BLaER1 treated with 17β-estradiol and CSF1 and Interleukin-3, amounts not matched to agents 10 nM and 100 nM (cell line): ENCODE measurements around the gene PLA2G10.
"Not testable (repeated sequence)": the region's sequence is repeated elsewhere in the genome, so short reads cannot be mapped to it uniquely, and the experiment has no call there.

Source experiments
- H3K27ac ChIP-seq, 11 experiments: shearing (Covaris generic); formaldehyde crosslinking; 2 replicates each; pipeline ENCODE4 v1.8.1; 2022
- H3K27me3 ChIP-seq, 11 experiments: shearing (Covaris generic); formaldehyde crosslinking; 2 replicates each; pipeline ENCODE4 v1.8.1; 2022
- H3K36me3 ChIP-seq, 11 experiments: shearing (Covaris generic); formaldehyde crosslinking; 2 replicates each; pipeline ENCODE4 v1.8.1; 2022
- H3K4me1 ChIP-seq, 10 experiments: shearing (Covaris generic); formaldehyde crosslinking; 2 replicates each; pipeline ENCODE4 v1.8.1; 2022
- H3K4me2 ChIP-seq, 11 experiments: shearing (Covaris generic); formaldehyde crosslinking; 2 replicates each; pipeline ENCODE4 v1.8.1; 2022
- H3K4me3 ChIP-seq, 10 experiments: shearing (Covaris generic); formaldehyde crosslinking; 2 replicates each; pipeline ENCODE4 v1.8.1; 2022
- H3K9ac ChIP-seq, 11 experiments: shearing (Covaris generic); formaldehyde crosslinking; 2 replicates each; pipeline ENCODE4 v1.8.1; 2022
- H3K9me3 ChIP-seq, 11 experiments: shearing (Covaris generic); formaldehyde crosslinking; replicated peaks in 1 of 11; 2 replicates each; pipeline ENCODE4 v1.8.1; 2022
- H4K20me1 ChIP-seq, 11 experiments: shearing (Covaris generic); formaldehyde crosslinking; 2 replicates each; pipeline ENCODE4 v1.8.1; 2022

The PLA2G10 gene

GRCh38 chr16:14694129-14694528 is at the start of gene PLA2G10:
Gene PLA2G10, minus strand, starts transcription at chr16:14694308. Its CDS starts 79 bp downstream, at chr16:14694229.
- not testable (repeated sequence) for H4K20me1 ChIP-seq, H3K27ac ChIP-seq, H3K36me3 ChIP-seq, H3K9me3 ChIP-seq, H3K9ac ChIP-seq, H3K4me1 ChIP-seq, H3K4me2 ChIP-seq, H3K4me3 ChIP-seq, H3K27me3 ChIP-seq

- not testable (repeated sequence) for H3K27ac ChIP-seq, H3K4me3 ChIP-seq
These were observed 48.4 kb upstream of the PLA2G10 start, which contains the start of gene NPIPA2 for GRCh38 chr16:14742273-14743128. Gene NPIPA2, plus strand, starts transcription at chr16:14742533. Its CDS starts 5,533 bp downstream, at chr16:14748066.

GRCh38 chr16:14741794-14742193 is 47.7 kb upstream of the PLA2G10 start:
- H3K36me3 ChIP-seq, H3K27me3 ChIP-seq, H3K4me3 ChIP-seq, H4K20me1 ChIP-seq, H3K9ac ChIP-seq, H3K27ac ChIP-seq, H3K9me3 ChIP-seq, H3K4me1 ChIP-seq, H3K4me2 ChIP-seq: not testable (repeated sequence)

More at GRCh38 chr16:14742273-14743128, 48.4 kb upstream of the PLA2G10 start, which contains the start of gene NPIPA2:
- not testable (repeated sequence) for H3K27me3 ChIP-seq, H3K36me3 ChIP-seq, H3K4me2 ChIP-seq, H3K4me1 ChIP-seq, H4K20me1 ChIP-seq, H3K9ac ChIP-seq, H3K9me3 ChIP-seq

- H3K27me3 ChIP-seq, H3K4me3 ChIP-seq, H3K9ac ChIP-seq, H3K9me3 ChIP-seq, H3K36me3 ChIP-seq, H3K4me2 ChIP-seq, H3K4me1 ChIP-seq, H3K27ac ChIP-seq, H4K20me1 ChIP-seq: not testable (repeated sequence)
These were observed 46.8 kb upstream of the PLA2G10 start for GRCh38 chr16:14740832-14741385.

- H3K27me3 ChIP-seq, H3K4me3 ChIP-seq, H3K4me1 ChIP-seq: not testable (repeated sequence)
These were observed 39.1 kb upstream of the PLA2G10 start for GRCh38 chr16:14733233-14733632.

GRCh38 chr16:14703156-14704011 is 9.3 kb upstream of the PLA2G10 start, which contains the start of gene NPIPA3:
Gene NPIPA3, plus strand, starts transcription at chr16:14703411. Its CDS starts 5,533 bp downstream, at chr16:14708944.
- H3K9me3 ChIP-seq, H3K4me3 ChIP-seq, H3K36me3 ChIP-seq, H3K4me2 ChIP-seq, H4K20me1 ChIP-seq, H3K27ac ChIP-seq, H3K9ac ChIP-seq, H3K4me1 ChIP-seq, H3K27me3 ChIP-seq: not testable (repeated sequence)

More at GRCh38 chr16:14733233-14733632, 39.1 kb upstream of the PLA2G10 start:
- H3K36me3 ChIP-seq, H3K4me2 ChIP-seq, H3K9ac ChIP-seq, H3K9me3 ChIP-seq, H4K20me1 ChIP-seq, H3K27ac ChIP-seq: not testable (repeated sequence)

- H3K9me3 ChIP-seq, H3K9ac ChIP-seq, H3K27me3 ChIP-seq, H3K4me3 ChIP-seq, H3K4me1 ChIP-seq, H3K36me3 ChIP-seq, H4K20me1 ChIP-seq, H3K4me2 ChIP-seq, H3K27ac ChIP-seq: not testable (repeated sequence)
These were observed 8.6 kb upstream of the PLA2G10 start for GRCh38 chr16:14702672-14703071.

GRCh38 chr16:14701859-14702258 is 7.8 kb upstream of the PLA2G10 start:
- H3K4me2 ChIP-seq, H4K20me1 ChIP-seq, H3K36me3 ChIP-seq: not testable (repeated sequence)

GRCh38 chr16:14685870-14686793 is 8.0 kb downstream of the PLA2G10 start:
- not testable (repeated sequence) for H3K4me1 ChIP-seq, H3K27ac ChIP-seq, H3K4me2 ChIP-seq, H3K4me3 ChIP-seq, H4K20me1 ChIP-seq, H3K36me3 ChIP-seq, H3K9ac ChIP-seq, H3K27me3 ChIP-seq, H3K9me3 ChIP-seq

More at GRCh38 chr16:14701859-14702258, 7.8 kb upstream of the PLA2G10 start:
- not testable (repeated sequence) for H3K4me3 ChIP-seq, H3K27ac ChIP-seq, H3K27me3 ChIP-seq, H3K9ac ChIP-seq, H3K9me3 ChIP-seq, H3K4me1 ChIP-seq
